AG09319 (cell line): ENCODE measurements around the gene SERGEF.

ENCODE experiments used
- DNase-seq: peaks from one replicate; pipeline ENCODE4 v3.0.0-alpha.2; 2010; ENCODE audit warnings: low read depth; ENCODE audit errors: extremely low read depth
- CTCF ChIP-seq: IDR thresholded peaks from 2 replicates; pipeline ENCODE4 v1.5.1; 2011; ENCODE audit warnings: low read depth, mild to moderate bottlenecking, inconsistent platforms, low read length, moderate library complexity

Gene SERGEF

GRCh38 chr11:17805873-17806272, 207.0 kb downstream of the SERGEF start:
- no peak for TF ChIP-seq CTCF
- DNase-seq, result no peak

GRCh38 chr11:17805043-17805442, 207.8 kb downstream of the SERGEF start:
- TF ChIP-seq CTCF, result no peak
- no peak for DNase-seq

- TF ChIP-seq CTCF, result no peak
- DNase-seq, result no peak
Observed at GRCh38 chr11:17803754-17804334, 209.0 kb downstream of the SERGEF start.

- DNase-seq, result no peak
Observed at GRCh38 chr11:17802491-17802890, 210.4 kb downstream of the SERGEF start.

GRCh38 chr11:17801166-17801565, 211.7 kb downstream of the SERGEF start:
- no peak for TF ChIP-seq CTCF
- DNase-seq, result no peak

More at GRCh38 chr11:17802491-17802890, 210.4 kb downstream of the SERGEF start:
- no peak for TF ChIP-seq CTCF

DNA sequence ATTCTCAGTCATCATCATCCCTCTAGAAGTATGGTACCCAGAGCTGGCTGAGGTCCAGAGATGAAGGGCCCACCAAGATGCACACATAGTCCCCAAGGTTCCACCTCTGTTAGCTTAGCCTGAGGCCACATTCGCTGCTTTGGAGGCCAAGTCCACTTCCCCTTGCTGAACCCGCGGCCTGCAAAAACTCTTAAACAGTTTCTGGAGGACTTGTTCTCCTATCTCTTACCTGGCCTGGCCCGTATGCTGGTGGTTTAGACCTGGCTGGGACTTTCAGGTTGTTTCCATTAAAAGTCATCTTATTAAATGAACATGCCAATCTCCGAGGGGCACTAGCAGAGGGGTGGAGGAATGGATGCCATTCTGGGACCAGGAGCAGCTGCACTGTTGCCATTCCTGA, 213.7 kb downstream of the SERGEF start:
- no peak for DNase-seq

DNA sequence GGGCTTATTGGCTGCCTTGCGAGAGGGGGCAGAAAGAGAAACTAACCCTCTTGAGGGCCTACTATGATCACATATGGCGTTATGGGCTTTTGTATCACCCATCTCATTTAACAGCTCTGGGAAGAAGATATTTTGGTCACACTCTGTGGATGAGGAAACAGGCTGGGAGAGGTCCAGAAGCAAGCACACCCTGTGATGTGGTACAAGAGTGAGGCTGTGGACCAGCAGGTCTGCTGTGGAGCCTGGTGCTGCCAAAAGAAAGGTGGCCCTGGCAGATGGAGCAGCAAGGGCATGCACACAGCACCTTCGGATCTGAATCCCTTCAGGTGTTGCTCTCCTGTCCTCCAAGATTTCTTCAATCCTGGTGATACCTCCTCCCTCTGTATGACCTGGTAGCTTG, 214.1 kb downstream of the SERGEF start:
- DNase-seq, result no peak
- TF ChIP-seq CTCF, result no peak

More for the DNA sequence above, 213.7 kb downstream of the SERGEF start:
- no peak for TF ChIP-seq CTCF
